Gastrocnemius medialis (tissue), 4 donors: ENCODE data around the gene HLCS.

Experiments
- CTCF ChIP-seq, 5 experiments: fragments of 450-650 bp in 3 of 5; fragments of 200-600 bp in 2 of 5; sonication (generic) in 2 of 5; IDR thresholded peaks in 4 of 5; conservative IDR thresholded peaks in 1 of 5; 1 replicate in 4 of 5; 2 replicates in 1 of 5; pipeline ENCODE4 v1.5.1; 2016 to 2019; ENCODE audit warnings: antibody characterized with exemption in 5 of 5, mild to moderate bottlenecking in 3 of 5, moderate library complexity in 3 of 5
- POLR2A ChIP-seq, 2 donors: fragments of 450-650 bp; IDR thresholded peaks; one replicate each; pipeline ENCODE4 v1.6.1; 2017; ENCODE audit warnings: antibody characterized with exemption in 2 of 2, mild to moderate bottlenecking in 2 of 2, moderate library complexity in 2 of 2

- TF ChIP-seq CTCF (IDR thresholded peaks at IDR 0.05 in 4 of 5, conservative IDR thresholded peaks at IDR 0.05 in 1 of 5), result no peak
- TF ChIP-seq POLR2A (IDR thresholded peaks at IDR 0.05), result no peak
These were observed 209.3 kb downstream of the HLCS start for GRCh38 chr21:36757196-36757595.
